ENCODE data around the gene VWA5B1. TPM values are rescaled to one million over a fixed set of nuclear protein-coding genes. Genes with fewer than 3 reads are reported as not detected.

Gene VWA5B1
- total and polyA plus RNA-seq, 2 donors (not counting 3 experiments of a cell fraction or from before 2014, with no cell fraction given): not detected

GRCh38 chr1:20355101-20355827, 64.6 kb downstream of the VWA5B1 start:
- intact Hi-C loops (cut with micrococcal nuclease): no loop called here
- no peak for DNase-seq (ENCODE audit: low read depth, low spot score)
- no peaks in the 10 kb centered on the region for H3K27me3 ChIP-seq (ENCODE audit: control insufficient read depth in 2 of 2, insufficient read depth in 2 of 2, low read length in 2 of 2)
- H3K4me1 ChIP-seq (ENCODE audit: control insufficient read depth, extremely low read depth, insufficient read depth, low read length): no peaks in the 10 kb centered on the region
- no peak overlapping the region for H3K4me2 ChIP-seq (ENCODE audit: insufficient read depth, low read length)
- FAIRE-seq: no peak
- H3K79me2 ChIP-seq (ENCODE audit: control insufficient read depth, insufficient read depth, low read length): no peaks in the 10 kb centered on the region
- H3K9me3 ChIP-seq (replicated peaks; ENCODE audit: control insufficient read depth, insufficient read depth, low read length): no peaks in the 10 kb centered on the region
- H2AFZ ChIP-seq (ENCODE audit: low read depth, low read length): no peak overlapping the region
- H3K9ac ChIP-seq (replicated peaks; ENCODE audit: extremely low read depth, insufficient read depth, low read length): no peak overlapping the region
- H4K20me1 ChIP-seq (replicated peaks; ENCODE audit: control insufficient read depth, extremely low read depth, insufficient read depth, low read length): no peaks in the 10 kb centered on the region
- CTCF ChIA-PET: no interaction called here
- no peaks in the 10 kb centered on the region for H3K9me1 ChIP-seq (replicated peaks; ENCODE audit: control insufficient read depth, extremely low read depth, insufficient read depth, low read length)
- H3K27ac ChIP-seq (ENCODE audit: insufficient read depth, low read depth, low read length): no peak overlapping the region
- TF ChIP-seq JUN (IDR thresholded peaks at IDR 0.05; ENCODE audit: borderline replicate concordance, insufficient read depth, insufficient read length, low read depth): no peak
- no peak for TF ChIP-seq MYC (IDR thresholded peaks at IDR 0.05; ENCODE audit: low read depth, low read length)
- no peak for TF ChIP-seq POLR2A (IDR thresholded peaks at IDR 0.05; ENCODE audit: low read depth, low read length)
- TF ChIP-seq GATA2 (IDR thresholded peaks at IDR 0.05; ENCODE audit: insufficient read depth, insufficient read length, low read depth, low read length): no peak
- no peak for TF ChIP-seq EZH2 (IDR thresholded peaks at IDR 0.05; ENCODE audit: borderline replicate concordance, low read depth, low read length, severe bottlenecking)
- TF ChIP-seq CTCF (IDR thresholded peaks at IDR 0.05; ENCODE audit: extremely low read depth in 1 of 2, insufficient read depth in 1 of 2, low read depth in 1 of 2, low read length in 2 of 2): no peak
- TF ChIP-seq, protein P1, sequence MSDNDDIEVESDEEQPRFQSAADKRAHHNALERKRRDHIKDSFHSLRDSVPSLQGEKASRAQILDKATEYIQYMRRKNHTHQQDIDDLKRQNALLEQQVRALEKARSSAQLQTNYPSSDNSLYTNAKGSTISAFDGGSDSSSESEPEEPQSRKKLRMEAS (IDR thresholded peaks at IDR 0.05; ENCODE audit: insufficient read depth, insufficient read length): no peak
- TF ChIP-seq FOS (IDR thresholded peaks at IDR 0.05; ENCODE audit: borderline replicate concordance, insufficient read depth, low read length): no peak
- TF ChIP-seq POLR2AphosphoS5 (IDR thresholded peaks at IDR 0.05; ENCODE audit: insufficient read depth, low read depth, low read length): no peak
- POLR2A ChIA-PET: no interaction called here
- dilution Hi-C loops (cut with MboI; ENCODE audit: extremely low pct_ligation_motif_present, low sequenced_read_pairs): no loop called here
- H3K4me3 ChIP-seq (replicated peaks in 1 of 3; ENCODE audit: insufficient read depth in 1 of 3, low read depth in 1 of 3, low read length in 3 of 3): no peak overlapping the region
- no peaks in the 10 kb centered on the region for H3K36me3 ChIP-seq (ENCODE audit: control insufficient read depth in 2 of 2, extremely low read depth in 1 of 2, insufficient read depth in 2 of 2, low read length in 2 of 2)
- BruUV-seq (replicated peaks): no TSS peak
